GM18907 (cell line): ENCODE results near the gene SETD6.
A peak's percentile ranks its signal among the peaks of the same experiment; 100 is the strongest.

Source experiments
- ATAC-seq: cut with Tn5 transposase; IDR thresholded peaks from one replicate; pipeline ENCODE4 v1.9.1; 2021; ENCODE audit warnings: mild to moderate bottlenecking, moderate library complexity; ENCODE audit not compliant: unreplicated experiment

The SETD6 gene

GRCh38 chr16:58507195-58507962 is 7.9 kb upstream of the SETD6 start:
- no peak for ATAC-seq

GRCh38 chr16:58507963-58508670 is 7.2 kb upstream of the SETD6 start:
- ATAC-seq = no peak

GRCh38 chr16:58508671-58509251 is 6.6 kb upstream of the SETD6 start:
- no peak for ATAC-seq

GRCh38 chr16:58509256-58510096 is 5.8 kb upstream of the SETD6 start:
- no peak for ATAC-seq

GRCh38 chr16:58510097-58510775 is 5.1 kb upstream of the SETD6 start:
- no peak for ATAC-seq

- ATAC-seq = no peak
These were observed 4.3 kb upstream of the SETD6 start for GRCh38 chr16:58510776-58511628.

- ATAC-seq = peak; percentile 38
These were observed 3.1 kb upstream of the SETD6 start for GRCh38 chr16:58511933-58512815.

GRCh38 chr16:58513874-58514273 is 1.4 kb upstream of the SETD6 start:
- no peak for ATAC-seq

GRCh38 chr16:58515871-58516767 is 802 bp downstream of the SETD6 start:
- ATAC-seq = peak; percentile 44

- no peak for ATAC-seq
These were observed 1.4 kb downstream of the SETD6 start for GRCh38 chr16:58516768-58517107.

- peak; percentile 45 for ATAC-seq
These were observed 3.0 kb downstream of the SETD6 start for GRCh38 chr16:58518083-58518979.

GRCh38 chr16:58518980-58519368 is 3.7 kb downstream of the SETD6 start:
- ATAC-seq = no peak

GRCh38 chr16:58519707-58520106 is 4.4 kb downstream of the SETD6 start:
- ATAC-seq = no peak

GRCh38 chr16:58530179-58530578 is 14.9 kb downstream of the SETD6 start:
- ATAC-seq = no peak

- ATAC-seq = no peak
These were observed 17.1 kb downstream of the SETD6 start for GRCh38 chr16:58532414-58532813.

- no peak for ATAC-seq
These were observed 18.6 kb downstream of the SETD6 start for GRCh38 chr16:58533751-58534470.
